Activated CD8-positive, alpha-beta memory T cell treated with anti-CD3 and anti-CD28 coated beads, Interleukin-2, amount 50 U/mL, for 48 hours (primary cell): ENCODE results near the gene DIAPH2.

Source experiments
- DNase-seq: peaks from one replicate; pipeline ENCODE4 v3.0.0-alpha.2; 2020

Gene DIAPH2

GRCh38 chrX:97211070-97211469 lies 526.4 kb downstream of the DIAPH2 start:
- DNase-seq = no peak

- DNase-seq = no peak
Measured at GRCh38 chrX:97215186-97215585, 530.5 kb downstream of the DIAPH2 start.

- DNase-seq = no peak
Measured at GRCh38 chrX:97224148-97224547, 539.5 kb downstream of the DIAPH2 start.

- DNase-seq = no peak
Measured at GRCh38 chrX:97229318-97229717, 544.7 kb downstream of the DIAPH2 start.

- no peak for DNase-seq
Measured at GRCh38 chrX:97230948-97231347, 546.3 kb downstream of the DIAPH2 start.

GRCh38 chrX:97234471-97235081 lies 549.9 kb downstream of the DIAPH2 start:
- no peak for DNase-seq

- no peak for DNase-seq
Measured at GRCh38 chrX:97238632-97239031, 554.0 kb downstream of the DIAPH2 start.

- DNase-seq = no peak
Measured at GRCh38 chrX:97252111-97252510, 567.5 kb downstream of the DIAPH2 start.

- DNase-seq = no peak
Measured at GRCh38 chrX:97260679-97261078, 576.0 kb downstream of the DIAPH2 start.

GRCh38 chrX:97266406-97267121 lies 581.9 kb downstream of the DIAPH2 start:
- no peak for DNase-seq

GRCh38 chrX:97267396-97268181 lies 582.9 kb downstream of the DIAPH2 start:
- no peak for DNase-seq

- DNase-seq = no peak
Measured at GRCh38 chrX:97268182-97268680, 583.6 kb downstream of the DIAPH2 start.

GRCh38 chrX:97284531-97284930 lies 599.9 kb downstream of the DIAPH2 start:
- no peak for DNase-seq

GRCh38 chrX:97290199-97290598 lies 605.6 kb downstream of the DIAPH2 start:
- DNase-seq = no peak

- DNase-seq = no peak
Measured at GRCh38 chrX:97294041-97294440, 609.4 kb downstream of the DIAPH2 start.

GRCh38 chrX:97295954-97296353 lies 611.3 kb downstream of the DIAPH2 start:
- no peak for DNase-seq

GRCh38 chrX:97306771-97307470 lies 622.3 kb downstream of the DIAPH2 start:
- DNase-seq = no peak

- DNase-seq = no peak
Measured at GRCh38 chrX:97308171-97308570, 623.5 kb downstream of the DIAPH2 start.

- no peak for DNase-seq
Measured at GRCh38 chrX:97309487-97310116, 625.0 kb downstream of the DIAPH2 start.

GRCh38 chrX:97310373-97310772 lies 625.7 kb downstream of the DIAPH2 start:
- no peak for DNase-seq

- DNase-seq = no peak
Measured at GRCh38 chrX:97311066-97311778, 626.6 kb downstream of the DIAPH2 start.

GRCh38 chrX:97314345-97314744 lies 629.7 kb downstream of the DIAPH2 start:
- no peak for DNase-seq
